ENCODE measurements around the gene NFE2L3.

GRCh38 chr7:26135551-26135950 lies 16.4 kb upstream of the NFE2L3 start:
- no peak for TF ChIP-seq IRF2 (CRISPR knock-in tag; IDR thresholded peaks at IDR 0.05)
- TF ChIP-seq OTX1 (CRISPR knock-in tag; IDR thresholded peaks at IDR 0.05): no peak
- TF ChIP-seq, protein P1, sequence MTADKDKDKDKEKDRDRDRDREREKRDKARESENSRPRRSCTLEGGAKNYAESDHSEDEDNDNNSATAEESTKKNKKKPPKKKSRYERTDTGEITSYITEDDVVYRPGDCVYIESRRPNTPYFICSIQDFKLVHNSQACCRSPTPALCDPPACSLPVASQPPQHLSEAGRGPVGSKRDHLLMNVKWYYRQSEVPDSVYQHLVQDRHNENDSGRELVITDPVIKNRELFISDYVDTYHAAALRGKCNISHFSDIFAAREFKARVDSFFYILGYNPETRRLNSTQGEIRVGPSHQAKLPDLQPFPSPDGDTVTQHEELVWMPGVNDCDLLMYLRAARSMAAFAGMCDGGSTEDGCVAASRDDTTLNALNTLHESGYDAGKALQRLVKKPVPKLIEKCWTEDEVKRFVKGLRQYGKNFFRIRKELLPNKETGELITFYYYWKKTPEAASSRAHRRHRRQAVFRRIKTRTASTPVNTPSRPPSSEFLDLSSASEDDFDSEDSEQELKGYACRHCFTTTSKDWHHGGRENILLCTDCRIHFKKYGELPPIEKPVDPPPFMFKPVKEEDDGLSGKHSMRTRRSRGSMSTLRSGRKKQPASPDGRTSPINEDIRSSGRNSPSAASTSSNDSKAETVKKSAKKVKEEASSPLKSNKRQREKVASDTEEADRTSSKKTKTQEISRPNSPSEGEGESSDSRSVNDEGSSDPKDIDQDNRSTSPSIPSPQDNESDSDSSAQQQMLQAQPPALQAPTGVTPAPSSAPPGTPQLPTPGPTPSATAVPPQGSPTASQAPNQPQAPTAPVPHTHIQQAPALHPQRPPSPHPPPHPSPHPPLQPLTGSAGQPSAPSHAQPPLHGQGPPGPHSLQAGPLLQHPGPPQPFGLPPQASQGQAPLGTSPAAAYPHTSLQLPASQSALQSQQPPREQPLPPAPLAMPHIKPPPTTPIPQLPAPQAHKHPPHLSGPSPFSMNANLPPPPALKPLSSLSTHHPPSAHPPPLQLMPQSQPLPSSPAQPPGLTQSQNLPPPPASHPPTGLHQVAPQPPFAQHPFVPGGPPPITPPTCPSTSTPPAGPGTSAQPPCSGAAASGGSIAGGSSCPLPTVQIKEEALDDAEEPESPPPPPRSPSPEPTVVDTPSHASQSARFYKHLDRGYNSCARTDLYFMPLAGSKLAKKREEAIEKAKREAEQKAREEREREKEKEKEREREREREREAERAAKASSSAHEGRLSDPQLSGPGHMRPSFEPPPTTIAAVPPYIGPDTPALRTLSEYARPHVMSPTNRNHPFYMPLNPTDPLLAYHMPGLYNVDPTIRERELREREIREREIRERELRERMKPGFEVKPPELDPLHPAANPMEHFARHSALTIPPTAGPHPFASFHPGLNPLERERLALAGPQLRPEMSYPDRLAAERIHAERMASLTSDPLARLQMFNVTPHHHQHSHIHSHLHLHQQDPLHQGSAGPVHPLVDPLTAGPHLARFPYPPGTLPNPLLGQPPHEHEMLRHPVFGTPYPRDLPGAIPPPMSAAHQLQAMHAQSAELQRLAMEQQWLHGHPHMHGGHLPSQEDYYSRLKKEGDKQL (CRISPR knock-in tag; IDR thresholded peaks at IDR 0.05; ENCODE audit: borderline replicate concordance): no peak
- no peak for TF ChIP-seq ZNF695 (CRISPR knock-in tag; IDR thresholded peaks at IDR 0.05)
- TF ChIP-seq NR2F6 (CRISPR knock-in tag; IDR thresholded peaks at IDR 0.05): no peak
- no peak for TF ChIP-seq NR2C1 (IDR thresholded peaks at IDR 0.05)
- TF ChIP-seq NR2C1 (tag; IDR thresholded peaks at IDR 0.05): no peak
- TF ChIP-seq FOXA1 (IDR thresholded peaks at IDR 0.05; ENCODE audit: borderline replicate concordance): no peak
- no peak for TF ChIP-seq REST (IDR thresholded peaks at IDR 0.05; ENCODE audit: borderline replicate concordance)
- no peak for TF ChIP-seq REST (CRISPR knock-in tag; IDR thresholded peaks at IDR 0.05; ENCODE audit: low read depth)
- no peak for TF ChIP-seq TRIM28 (IDR thresholded peaks at IDR 0.05)
- no peak for TF ChIP-seq ATF3 (IDR thresholded peaks at IDR 0.05)
- no peak for TF ChIP-seq ATF3 (CRISPR knock-in tag; conservative IDR thresholded peaks at IDR 0.05)
- no peak for TF ChIP-seq SMARCA4 (IDR thresholded peaks at IDR 0.05)
- TF ChIP-seq ZBTB43 (CRISPR knock-in tag; IDR thresholded peaks at IDR 0.05): no peak
- TF ChIP-seq ZBTB26 (CRISPR knock-in tag; IDR thresholded peaks at IDR 0.05): no peak
